A204.1 (cell line): ENCODE results near the gene LYPD6.
"Not testable (repeated sequence)": the region's sequence is repeated elsewhere in the genome, so short reads cannot be mapped to it uniquely, and the experiment has no call there.

Source experiments
- FAIRE-seq: peaks from 2 replicates; lab custom pipeline; 2012; peaks lifted over from hg19 to GRCh38; lab: Jason Lieb, UNC

The LYPD6 gene

DNA sequence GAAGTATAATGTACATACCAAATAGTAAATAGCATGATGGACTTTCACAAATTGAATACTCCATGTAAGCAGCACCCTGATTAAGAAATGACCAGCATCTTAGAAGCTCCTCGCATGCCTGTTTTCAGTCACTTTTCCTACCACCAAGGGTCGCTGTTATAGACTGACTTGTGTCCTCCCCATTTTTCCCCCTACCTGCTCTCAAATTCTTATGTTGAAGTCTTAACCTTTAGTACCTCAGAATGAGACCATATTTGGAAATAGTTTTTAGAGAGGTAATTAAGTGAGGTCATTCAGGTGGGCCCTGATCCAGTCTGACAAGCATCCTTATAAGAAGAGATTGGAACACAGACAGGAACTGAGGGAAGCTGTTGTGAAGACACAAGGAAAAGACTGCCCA lies 125.9 kb downstream of the LYPD6 start:
- no peak for FAIRE-seq

GRCh38 chr2:149458502-149458901 lies 128.1 kb downstream of the LYPD6 start:
- FAIRE-seq: no peak

- no peak for FAIRE-seq
Measured at GRCh38 chr2:149463328-149464002, 133.1 kb downstream of the LYPD6 start.

GRCh38 chr2:149464396-149464795 lies 134.0 kb downstream of the LYPD6 start:
- FAIRE-seq: no peak

GRCh38 chr2:149465873-149466272 lies 135.5 kb downstream of the LYPD6 start:
- no peak for FAIRE-seq

DNA sequence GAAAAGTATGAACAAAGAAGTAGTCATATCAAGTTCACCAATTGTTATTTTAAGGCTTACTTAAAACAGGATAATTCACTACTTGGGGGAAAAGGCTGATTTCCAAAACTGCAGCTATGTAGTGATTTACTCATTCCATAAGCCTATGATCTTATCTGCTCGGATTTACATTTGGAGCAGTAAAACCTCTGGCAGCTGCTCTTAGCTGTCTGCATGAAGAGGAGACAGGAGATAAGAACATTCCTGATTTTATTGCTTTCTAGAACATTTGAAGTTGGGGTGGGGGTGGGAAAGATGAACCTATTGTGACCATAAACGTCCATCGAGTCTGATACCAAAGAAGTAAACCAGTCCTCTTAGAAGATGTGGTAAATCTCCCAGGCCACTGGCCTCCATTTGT lies 136.2 kb downstream of the LYPD6 start:
- no peak for FAIRE-seq

- FAIRE-seq: no peak
Measured at GRCh38 chr2:149467436-149467835, 137.0 kb downstream of the LYPD6 start.

- FAIRE-seq: no peak
Measured at GRCh38 chr2:149468636-149469035, 138.2 kb downstream of the LYPD6 start.

DNA sequence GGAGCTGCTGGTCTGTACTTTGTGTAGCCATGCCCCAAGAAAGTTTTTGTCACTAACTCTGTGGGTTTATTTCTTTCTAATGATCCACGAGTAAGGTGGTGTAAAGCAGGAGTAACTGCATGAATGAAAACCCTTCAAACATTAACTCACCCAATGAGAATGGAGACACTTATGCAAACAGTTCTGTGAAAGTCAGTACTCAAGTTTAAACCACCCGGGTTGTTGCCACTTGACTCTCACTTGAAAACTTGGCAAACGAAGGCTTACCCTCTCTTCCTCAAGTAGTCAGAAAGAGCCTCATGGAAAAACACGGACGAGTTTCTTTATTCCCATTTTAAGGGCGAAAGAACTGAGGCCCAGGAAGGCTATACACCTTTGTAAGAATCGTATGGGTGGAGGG lies 139.7 kb downstream of the LYPD6 start:
- no peak for FAIRE-seq

DNA sequence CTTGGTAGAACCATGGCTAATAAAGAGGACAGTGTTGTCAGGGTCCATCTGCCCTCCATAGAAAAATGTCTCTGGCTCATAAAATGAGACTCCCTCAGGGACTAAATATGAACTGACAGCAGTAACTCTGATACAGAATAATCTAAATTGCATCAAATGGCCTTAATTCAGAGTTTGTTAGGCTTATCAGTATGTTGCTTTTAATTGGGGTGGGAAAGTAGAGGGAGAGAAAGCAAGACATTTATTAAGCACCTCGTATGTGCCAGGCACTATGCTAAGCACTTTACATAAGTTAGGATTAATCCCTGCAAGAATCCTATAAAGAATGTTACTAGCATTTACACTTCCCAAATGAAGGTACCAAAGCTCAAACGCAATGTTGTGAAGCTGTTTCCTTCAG lies 142.0 kb downstream of the LYPD6 start:
- no peak for FAIRE-seq

- no peak for FAIRE-seq
Measured at GRCh38 chr2:149473068-149473467, 142.7 kb downstream of the LYPD6 start.

- no peak for FAIRE-seq
Measured at GRCh38 chr2:149473521-149473920, 143.1 kb downstream of the LYPD6 start.

DNA sequence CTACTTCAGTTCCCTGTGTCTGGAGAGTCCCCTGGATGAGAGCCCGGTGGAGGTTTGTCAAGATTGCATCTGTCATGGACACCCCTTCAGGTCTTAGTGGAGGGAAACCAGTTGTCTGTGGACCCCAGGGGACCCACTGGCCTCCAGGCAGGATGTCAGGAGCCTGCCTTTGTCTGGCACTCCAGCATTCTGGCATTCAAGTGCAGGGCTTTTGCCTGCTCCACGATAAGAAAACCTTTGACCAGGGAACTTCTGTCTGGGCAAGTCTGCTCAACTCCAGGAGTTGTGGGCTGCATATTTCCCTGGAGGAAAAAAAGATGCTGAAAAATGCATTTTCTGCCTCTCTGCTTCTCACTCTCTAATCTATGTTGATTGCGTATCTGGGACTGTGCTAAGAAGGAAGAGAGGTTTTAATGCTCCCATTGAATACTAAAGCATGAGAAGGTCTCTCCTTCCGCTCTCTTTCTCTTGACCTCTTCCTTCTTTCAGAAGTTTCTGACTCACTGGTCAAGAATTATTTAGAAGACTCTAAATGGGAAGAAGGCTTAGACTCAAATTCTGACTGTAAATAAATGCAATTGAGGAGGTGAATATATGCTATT lies 152.7 kb downstream of the LYPD6 start:
- no peak for FAIRE-seq

- no peak for FAIRE-seq
Measured at GRCh38 chr2:149486664-149487063, 156.3 kb downstream of the LYPD6 start.

GRCh38 chr2:149487189-149487588 lies 156.8 kb downstream of the LYPD6 start:
- no peak for FAIRE-seq

GRCh38 chr2:149488706-149489440 lies 158.5 kb downstream of the LYPD6 start:
- FAIRE-seq: no peak

- FAIRE-seq: no peak
Measured at GRCh38 chr2:149489452-149489851, 159.1 kb downstream of the LYPD6 start.

GRCh38 chr2:149490296-149490695 lies 159.9 kb downstream of the LYPD6 start:
- no peak for FAIRE-seq

DNA sequence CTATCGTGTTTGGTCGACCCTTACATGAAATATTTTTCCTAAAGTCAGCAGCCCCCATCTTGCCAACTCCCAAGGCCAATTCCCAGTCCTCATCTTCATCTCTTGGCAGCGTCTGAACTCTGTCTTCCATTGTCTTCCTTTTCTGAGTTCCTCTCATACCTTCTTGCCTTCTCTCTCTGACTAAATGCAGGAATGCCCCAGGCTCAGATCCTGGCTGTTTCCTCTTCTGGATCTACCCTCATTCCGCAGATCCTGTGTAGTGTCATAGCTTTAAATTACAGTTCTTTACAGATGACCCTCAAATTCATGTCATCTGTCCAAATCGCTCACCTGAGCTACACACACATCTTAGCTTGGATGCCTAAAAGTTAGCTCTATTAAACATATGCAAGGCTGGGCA lies 162.5 kb downstream of the LYPD6 start:
- no peak for FAIRE-seq

DNA sequence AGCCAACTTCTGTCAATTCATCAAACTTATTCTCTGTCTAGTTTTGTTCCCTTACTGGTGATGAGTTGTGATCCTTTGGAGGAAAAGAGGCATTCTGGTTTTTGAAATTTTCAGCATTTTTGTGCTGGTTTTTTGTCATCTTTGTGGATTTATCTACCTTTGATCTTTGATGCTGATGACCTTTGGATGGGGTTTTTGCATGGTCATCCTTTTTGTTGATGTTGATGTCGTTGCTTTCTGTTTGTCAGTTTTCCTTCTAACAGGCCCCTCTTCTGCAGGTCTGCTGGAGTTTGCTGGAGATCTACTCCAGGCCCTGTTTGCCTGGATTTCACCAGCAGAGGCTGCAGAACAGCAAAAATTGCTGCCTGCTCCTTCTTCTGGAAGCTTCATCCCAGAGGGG lies 168.8 kb downstream of the LYPD6 start:
- not testable (repeated sequence) for FAIRE-seq

- not testable (repeated sequence) for FAIRE-seq
Measured at GRCh38 chr2:149506808-149507207, 176.4 kb downstream of the LYPD6 start.

- no peak for FAIRE-seq
Measured at GRCh38 chr2:149507974-149508373, 177.6 kb downstream of the LYPD6 start.

DNA sequence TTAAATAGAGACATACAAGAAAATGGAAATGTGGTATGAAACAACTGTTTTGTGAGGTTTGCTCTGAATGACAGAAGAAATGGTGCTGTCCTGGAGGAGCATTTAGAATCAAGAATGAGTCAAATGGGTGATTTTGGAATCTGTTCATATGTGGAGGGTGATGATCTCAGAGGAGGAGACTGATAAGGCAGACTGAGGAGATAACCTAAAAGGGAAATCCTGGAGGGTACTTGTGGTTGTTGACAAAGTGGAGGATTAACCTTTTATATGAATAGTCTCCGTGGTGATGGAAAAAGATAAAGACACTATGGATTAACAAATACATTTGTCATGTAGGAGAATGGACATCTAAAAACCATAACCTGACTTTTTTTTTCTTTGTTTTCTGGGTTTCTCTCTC lies 183.1 kb downstream of the LYPD6 start:
- no peak for FAIRE-seq
